GM19324 (cell line): Measurements from ENCODE around the gene NMNAT2.
"Not testable (repeated sequence)": the region's sequence is repeated elsewhere in the genome, so short reads cannot be mapped to it uniquely, and the experiment has no call there.

ENCODE experiments used
- ATAC-seq: cut with Tn5 transposase; IDR thresholded peaks from one replicate; pipeline ENCODE4 v1.9.1; 2021; ENCODE audit warnings: mild to moderate bottlenecking, moderate library complexity; ENCODE audit not compliant: unreplicated experiment, low FRiP score

The NMNAT2 gene

GRCh38 chr1:183243161-183244050 lies 174.8 kb downstream of the NMNAT2 start:
- no peak for ATAC-seq

- no peak for ATAC-seq
These were observed 175.6 kb downstream of the NMNAT2 start for GRCh38 chr1:183242556-183242955.

GRCh38 chr1:183241471-183241870 lies 176.7 kb downstream of the NMNAT2 start:
- no peak for ATAC-seq

GRCh38 chr1:183240853-183241252 lies 177.3 kb downstream of the NMNAT2 start:
- ATAC-seq, result not testable (repeated sequence)

- no peak for ATAC-seq
These were observed 177.7 kb downstream of the NMNAT2 start for GRCh38 chr1:183240526-183240825.

- no peak for ATAC-seq
These were observed 178.2 kb downstream of the NMNAT2 start for GRCh38 chr1:183239793-183240525.

- ATAC-seq, result no peak
These were observed 178.9 kb downstream of the NMNAT2 start for GRCh38 chr1:183239220-183239742.

- no peak for ATAC-seq
These were observed 180.1 kb downstream of the NMNAT2 start for GRCh38 chr1:183238071-183238470.

GRCh38 chr1:183237046-183237445 lies 181.1 kb downstream of the NMNAT2 start:
- no peak for ATAC-seq

GRCh38 chr1:183236158-183236725 lies 181.9 kb downstream of the NMNAT2 start:
- no peak for ATAC-seq

GRCh38 chr1:183235503-183235902 lies 182.7 kb downstream of the NMNAT2 start:
- no peak for ATAC-seq

- no peak for ATAC-seq
These were observed 183.3 kb downstream of the NMNAT2 start for GRCh38 chr1:183234660-183235476.

GRCh38 chr1:183233113-183233512 lies 185.1 kb downstream of the NMNAT2 start:
- ATAC-seq, result no peak

- ATAC-seq, result no peak
These were observed 186.6 kb downstream of the NMNAT2 start for GRCh38 chr1:183231545-183231944.

- ATAC-seq, result no peak
These were observed 187.8 kb downstream of the NMNAT2 start for GRCh38 chr1:183230413-183230812.

- ATAC-seq, result no peak
These were observed 189.6 kb downstream of the NMNAT2 start for GRCh38 chr1:183228347-183229220.

- ATAC-seq, result no peak
These were observed 190.5 kb downstream of the NMNAT2 start for GRCh38 chr1:183227422-183228346.

- ATAC-seq, result no peak
These were observed 191.2 kb downstream of the NMNAT2 start for GRCh38 chr1:183226963-183227362.
